Endothelial cell (in vitro differentiated cells): Measurements from ENCODE around the gene OVOL1. TPM values are rescaled to one million over a fixed set of nuclear protein-coding genes. Genes with fewer than 3 reads are reported as not detected.
"Not testable (repeated sequence)": the region's sequence is repeated elsewhere in the genome, so short reads cannot be mapped to it uniquely, and the experiment has no call there.

Experiments used
- DNase-seq: peaks from one replicate; pipeline ENCODE4 v3.0.0; 2021; ENCODE audit warnings: low spot score
- H3K27ac Mint-ChIP-seq: one replicate; pipeline ENCODE4 v1.8.0; 2021; ENCODE audit warnings: mixed read lengths, inconsistent platforms; ENCODE audit not compliant: unreplicated experiment
- H3K27me3 Mint-ChIP-seq: one replicate; pipeline ENCODE4 v1.8.0; 2021; ENCODE audit warnings: mild to moderate bottlenecking, moderate library complexity, mixed read lengths, inconsistent platforms; ENCODE audit not compliant: unreplicated experiment
- H3K36me3 Mint-ChIP-seq: one replicate; pipeline ENCODE4 v1.8.0; 2021; ENCODE audit warnings: mild to moderate bottlenecking, low read depth, mixed read lengths, inconsistent platforms; ENCODE audit not compliant: unreplicated experiment
- H3K4me1 Mint-ChIP-seq: one replicate; pipeline ENCODE4 v1.8.0; 2021; ENCODE audit warnings: mild to moderate bottlenecking, mixed read lengths, inconsistent platforms; ENCODE audit not compliant: unreplicated experiment
- H3K4me3 Mint-ChIP-seq: one replicate; pipeline ENCODE4 v1.8.0; 2021; ENCODE audit warnings: mild to moderate bottlenecking, mixed read lengths, inconsistent platforms; ENCODE audit not compliant: unreplicated experiment
- H3K9me3 Mint-ChIP-seq: one replicate; pipeline ENCODE4 v1.8.0; 2021; ENCODE audit warnings: mixed read lengths, inconsistent platforms; ENCODE audit not compliant: unreplicated experiment
- total RNA-seq: library from RNA; stranded (reverse); fragmentation: NEBNext Ultra II Directional; extraction: Animal tissue kit (Norgen Biotek cat#: 25700); gene quantifications from one replicate; pipeline ENCODE4 v1.2.1, GENCODE V29; 2021; ENCODE audit not compliant: unreplicated experiment
- TF ChIP-seq, protein P1 (sequence below): fragments of 200-600 bp; sonication (generic); IDR thresholded peaks from one replicate; pipeline ENCODE4 v1.5.0; 2021; ENCODE audit warnings: antibody characterized with exemption; ENCODE audit not compliant: unreplicated experiment

OVOL1 gene
- total RNA-seq, 1 donor from 2014 or later, result not detected

DNA sequence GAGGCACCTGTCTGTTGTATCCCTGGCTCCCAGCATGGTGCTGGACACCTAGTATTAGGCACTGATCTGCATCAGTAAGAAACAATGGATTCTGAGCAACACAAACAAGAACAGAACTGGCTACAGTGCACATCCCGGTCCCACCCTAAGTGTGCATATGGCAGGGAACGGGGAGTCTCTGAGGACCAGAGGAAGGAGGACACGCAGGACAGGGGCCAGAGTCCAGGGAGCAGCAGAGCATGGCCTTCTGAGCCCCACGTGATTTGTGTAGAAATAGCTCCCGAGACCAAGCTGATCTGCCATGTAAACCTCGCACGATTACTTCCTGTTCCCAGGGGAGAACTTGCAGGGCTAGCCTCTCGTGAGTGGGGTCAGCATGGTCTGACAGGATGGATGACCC is 34.2 kb downstream of the OVOL1 start:
- TF ChIP-seq, protein P1, sequence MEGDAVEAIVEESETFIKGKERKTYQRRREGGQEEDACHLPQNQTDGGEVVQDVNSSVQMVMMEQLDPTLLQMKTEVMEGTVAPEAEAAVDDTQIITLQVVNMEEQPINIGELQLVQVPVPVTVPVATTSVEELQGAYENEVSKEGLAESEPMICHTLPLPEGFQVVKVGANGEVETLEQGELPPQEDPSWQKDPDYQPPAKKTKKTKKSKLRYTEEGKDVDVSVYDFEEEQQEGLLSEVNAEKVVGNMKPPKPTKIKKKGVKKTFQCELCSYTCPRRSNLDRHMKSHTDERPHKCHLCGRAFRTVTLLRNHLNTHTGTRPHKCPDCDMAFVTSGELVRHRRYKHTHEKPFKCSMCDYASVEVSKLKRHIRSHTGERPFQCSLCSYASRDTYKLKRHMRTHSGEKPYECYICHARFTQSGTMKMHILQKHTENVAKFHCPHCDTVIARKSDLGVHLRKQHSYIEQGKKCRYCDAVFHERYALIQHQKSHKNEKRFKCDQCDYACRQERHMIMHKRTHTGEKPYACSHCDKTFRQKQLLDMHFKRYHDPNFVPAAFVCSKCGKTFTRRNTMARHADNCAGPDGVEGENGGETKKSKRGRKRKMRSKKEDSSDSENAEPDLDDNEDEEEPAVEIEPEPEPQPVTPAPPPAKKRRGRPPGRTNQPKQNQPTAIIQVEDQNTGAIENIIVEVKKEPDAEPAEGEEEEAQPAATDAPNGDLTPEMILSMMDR, result no peak
- no peak overlapping the region for H3K27ac Mint-ChIP-seq
- no peaks in the 10 kb centered on the region for H3K4me1 Mint-ChIP-seq
- no peak for DNase-seq
- H3K36me3 Mint-ChIP-seq, result no peaks in the 10 kb centered on the region
- no peak overlapping the region for H3K4me3 Mint-ChIP-seq
- H3K27me3 Mint-ChIP-seq, result no peaks in the 10 kb centered on the region
- no peaks in the 10 kb centered on the region for H3K9me3 Mint-ChIP-seq

DNA sequence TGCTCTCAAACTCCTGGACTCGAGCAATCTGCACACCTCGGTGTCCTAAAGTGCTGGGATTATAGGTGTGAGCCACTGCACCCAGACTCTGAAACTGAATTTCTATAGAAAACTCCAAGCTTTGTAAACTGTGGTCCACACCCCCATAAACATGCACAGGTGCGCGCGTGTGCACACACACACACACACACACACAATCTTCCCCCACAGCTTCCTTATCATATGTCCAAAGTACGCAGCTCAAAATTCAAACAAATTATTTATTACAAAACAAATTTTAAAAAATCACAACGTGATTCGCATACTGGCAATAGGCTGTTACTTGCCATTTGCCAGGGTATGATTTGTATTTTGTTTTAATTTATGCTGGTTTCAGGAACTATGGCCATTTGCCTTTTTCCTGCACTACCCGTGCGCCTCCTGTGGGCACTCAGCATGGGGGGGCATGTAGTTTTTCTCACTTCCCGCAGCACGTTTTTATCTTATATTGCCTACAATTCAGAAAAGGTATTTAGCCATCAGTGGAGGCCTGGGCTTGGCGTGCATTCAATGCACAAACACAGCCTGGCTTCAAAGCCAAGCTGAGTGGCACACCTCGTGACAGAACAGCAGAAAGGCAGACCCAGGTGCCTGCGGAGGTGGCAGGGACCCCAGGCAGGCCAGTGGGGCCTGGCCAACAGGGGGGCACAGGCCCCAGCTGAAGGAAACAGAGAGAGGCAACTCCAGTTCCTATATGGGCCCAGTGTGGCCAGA is 36.1 kb downstream of the OVOL1 start:
- H3K27me3 Mint-ChIP-seq, result peaks cover 2% of the 10 kb centered on the region
- H3K27ac Mint-ChIP-seq, result no peak overlapping the region
- H3K4me3 Mint-ChIP-seq, result no peak overlapping the region

DNA sequence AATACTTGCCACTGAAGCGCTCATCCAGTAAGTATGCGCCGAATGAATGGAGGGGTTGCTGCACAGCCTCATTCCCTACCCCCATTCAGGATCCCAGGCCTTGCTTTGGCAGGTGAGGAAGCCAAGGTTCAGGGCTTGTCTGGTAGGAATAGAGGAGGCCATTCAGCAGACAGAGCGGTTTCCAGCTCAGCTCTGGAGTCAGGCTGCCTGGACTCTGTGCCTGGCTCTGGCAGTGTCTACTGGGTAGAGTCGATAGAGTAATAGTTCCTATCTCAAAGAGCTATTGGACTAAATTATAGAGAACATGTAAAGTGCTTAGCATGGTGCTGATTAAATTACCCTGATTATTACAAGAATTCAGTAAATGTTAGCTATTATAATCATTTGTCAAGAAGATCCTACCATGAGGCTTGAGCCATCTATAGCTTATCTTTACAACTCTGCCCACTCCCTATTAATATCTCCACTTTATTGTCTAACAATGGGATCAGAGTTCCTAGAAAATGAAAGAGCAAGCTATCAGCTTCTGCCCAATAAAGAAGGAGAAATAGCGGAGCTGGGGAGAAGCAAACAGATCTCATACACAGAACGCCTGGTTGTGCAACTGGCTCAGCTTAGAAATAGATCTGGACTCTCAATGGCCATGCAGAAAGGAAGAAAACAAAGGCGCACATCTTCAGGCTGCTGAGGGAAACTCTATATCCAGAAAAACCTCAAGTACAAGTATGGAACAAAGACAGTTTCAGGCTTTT is 40.3 kb downstream of the OVOL1 start:
- DNase-seq, result no peak
- no peak overlapping the region for H3K27ac Mint-ChIP-seq
- peaks cover 5% of the 10 kb centered on the region for H3K27me3 Mint-ChIP-seq
- TF ChIP-seq, protein P1, result no peak
- H3K9me3 Mint-ChIP-seq, result no peaks in the 10 kb centered on the region
- H3K4me1 Mint-ChIP-seq, result no peaks in the 10 kb centered on the region
- no peaks in the 10 kb centered on the region for H3K36me3 Mint-ChIP-seq
- no peak overlapping the region for H3K4me3 Mint-ChIP-seq

More for the DNA sequence above, 36.1 kb downstream of the OVOL1 start:
- no peaks in the 10 kb centered on the region for H3K36me3 Mint-ChIP-seq
- no peaks in the 10 kb centered on the region for H3K4me1 Mint-ChIP-seq
- TF ChIP-seq, protein P1, result no peak
- no peaks in the 10 kb centered on the region for H3K9me3 Mint-ChIP-seq
- DNase-seq, result no peak

DNA sequence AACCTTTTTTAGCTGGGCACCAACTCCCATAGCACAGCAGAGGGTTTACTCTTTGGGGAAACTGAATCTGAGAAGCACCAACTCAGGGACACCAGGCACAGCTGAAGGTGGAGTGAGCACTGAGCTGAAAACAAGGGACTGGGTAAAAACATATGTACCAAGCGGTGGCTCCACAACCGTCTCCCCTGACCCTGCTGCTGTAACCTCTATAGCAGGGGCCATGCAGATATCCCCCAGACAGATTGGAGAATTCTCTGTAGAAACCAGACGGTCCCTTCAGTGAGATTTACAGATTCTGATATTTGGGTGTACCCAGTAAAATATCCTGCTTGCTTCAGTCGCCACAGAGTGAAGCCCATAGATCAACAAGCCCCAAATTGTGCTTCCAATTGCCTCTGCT is 42.6 kb downstream of the OVOL1 start:
- H3K9me3 Mint-ChIP-seq, result no peaks in the 10 kb centered on the region
- no peak overlapping the region for H3K27ac Mint-ChIP-seq
- no peak overlapping the region for H3K4me3 Mint-ChIP-seq
- H3K27me3 Mint-ChIP-seq, result peaks cover 12% of the 10 kb centered on the region
- peaks cover 3% of the 10 kb centered on the region for H3K36me3 Mint-ChIP-seq
- DNase-seq, result no peak
- H3K4me1 Mint-ChIP-seq, result peaks cover 4% of the 10 kb centered on the region
- TF ChIP-seq, protein P1, result no peak

DNA sequence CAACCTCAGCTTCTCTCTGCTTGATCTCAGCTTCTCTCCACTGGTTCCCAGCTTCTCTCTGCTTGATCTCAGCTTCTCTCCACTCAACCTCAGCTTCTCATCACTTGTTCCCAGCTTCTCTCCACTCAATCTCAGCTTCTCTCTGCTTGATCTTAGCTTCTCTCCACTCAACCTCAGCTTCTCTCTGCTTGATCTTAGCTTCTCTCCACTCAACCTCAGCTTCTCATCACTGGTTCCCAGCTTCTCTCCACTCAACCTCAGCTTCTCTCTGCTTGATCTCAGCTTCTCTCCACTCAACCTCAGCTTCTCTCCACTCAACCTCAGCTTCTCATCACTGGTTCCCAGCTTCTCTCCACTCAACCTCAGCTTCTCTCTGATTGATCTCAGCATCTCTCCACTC is 45.4 kb downstream of the OVOL1 start:
- Mint-ChIP-seq H3K4me3 (peak overlapping the region; percentile 9), H3K27me3 (peaks cover 12% of the 10 kb centered on the region)
- H3K27ac Mint-ChIP-seq, H3K4me1 Mint-ChIP-seq, H3K9me3 Mint-ChIP-seq, DNase-seq, H3K36me3 Mint-ChIP-seq: not testable (repeated sequence)
